RWPE1 (cell line): ENCODE data around the gene GTF3C4.
A peak's percentile ranks its signal among the peaks of the same experiment; 100 is the strongest.

ENCODE experiments used
- CTCF ChIA-PET: fragments of 350-600 bp; sonication (Branson Sonifier 250); formaldehyde crosslinking; extraction: SDS; loops from one replicate; lab custom pipeline; 2021; lab: Yijun Ruan, JAX
- POLR2A ChIA-PET: fragments of 400-600 bp; formaldehyde crosslinking; extraction: SDS; loops from one replicate; lab custom pipeline; 2020; ENCODE audit warnings: antibody characterized with exemption; ENCODE audit not compliant: low non-redundant PET; lab: Yijun Ruan, JAX
- DNase-seq: peaks from one replicate; pipeline ENCODE4 v3.0.0; 2012; ENCODE audit warnings: low spot score
- H3K27ac ChIP-seq: fragments of 450-650 bp; 2 replicates; pipeline ENCODE4 v1.5.1; 2017
- CTCF ChIP-seq: fragments of 450-650 bp; conservative IDR thresholded peaks from 2 replicates; pipeline ENCODE4 v1.5.1; 2017; ENCODE audit warnings: low read depth, mild to moderate bottlenecking

GTF3C4 gene

GRCh38 chr9:132648685-132649084 lies 21.6 kb upstream of the GTF3C4 start:
- DNase-seq: no peak
- H3K27ac ChIP-seq: no peak overlapping the region
- TF ChIP-seq CTCF: no peak
- ChIA-PET POLR2A (no interaction called here), CTCF (interaction anchor here (1.2 kb wide), 1 partner anchor 10 kb away, joined by 4 read pairs; no protein-coding TSS in a partner anchor)

- peak; percentile 53 for TF ChIP-seq CTCF
- peak; percentile 51 for DNase-seq
- H3K27ac ChIP-seq: no peak overlapping the region
- POLR2A ChIA-PET: no interaction called here
- CTCF ChIA-PET: interaction anchor here (0.6 to 0.7 kb wide), 5 partner anchors 36 to 232 kb away, joined by 3 to 12 read pairs (median 4); no protein-coding TSS in a partner anchor
These were observed 19.0 kb upstream of the GTF3C4 start for GRCh38 chr9:132651259-132651658.

- no peak for TF ChIP-seq CTCF
- no peak for DNase-seq
- ChIA-PET CTCF (interaction anchor here (0.6 to 1.5 kb wide), 2 partner anchors 13 to 257 kb away, joined by 4 to 5 read pairs; partner anchors contain the start of gene DDX31), POLR2A (no interaction called here)
- no peak overlapping the region for H3K27ac ChIP-seq
These were observed 14.0 kb upstream of the GTF3C4 start for GRCh38 chr9:132656299-132656698.

GRCh38 chr9:132662152-132662945 lies 7.9 kb upstream of the GTF3C4 start:
- POLR2A ChIA-PET: no interaction called here
- CTCF ChIA-PET: no interaction called here
- no peak for DNase-seq
- no peak overlapping the region for H3K27ac ChIP-seq
- no peak for TF ChIP-seq CTCF

- ChIA-PET CTCF (no interaction called here), POLR2A (no interaction called here)
- no peak overlapping the region for H3K27ac ChIP-seq
- no peak for TF ChIP-seq CTCF
- DNase-seq: no peak
These were observed 7.1 kb upstream of the GTF3C4 start for GRCh38 chr9:132663117-132663516.

- no peak overlapping the region for H3K27ac ChIP-seq
- ChIA-PET POLR2A (no interaction called here), CTCF (interaction anchor here (0.9 kb wide), 2 partner anchors 31 to 52 kb away, joined by 3 read pairs; no protein-coding TSS in a partner anchor)
- DNase-seq: no peak
- TF ChIP-seq CTCF: no peak
These were observed 6.4 kb upstream of the GTF3C4 start for GRCh38 chr9:132663851-132664250.
